Sigmoid colon (tissue), 3 donors: ENCODE results near the gene KRTAP5-2.

Source experiments
- POLR2A ChIP-seq, 2 donors: fragments of 450-650 bp; IDR thresholded peaks; one replicate each; pipeline ENCODE4 v1.6.1; 2016; ENCODE audit warnings: antibody characterized with exemption in 2 of 2, mild to moderate bottlenecking in 2 of 2, moderate library complexity in 2 of 2
- TF ChIP-seq, protein P1 (sequence below), 4 experiments: fragments of 450-650 bp in 3 of 4; fragments of 200-600 bp in 1 of 4; IDR thresholded peaks; one replicate each; pipeline ENCODE4 v1.5.1; 2016 to 2019; ENCODE audit warnings: antibody characterized with exemption in 4 of 4, mild to moderate bottlenecking in 3 of 4, moderate library complexity in 2 of 4

DNA sequence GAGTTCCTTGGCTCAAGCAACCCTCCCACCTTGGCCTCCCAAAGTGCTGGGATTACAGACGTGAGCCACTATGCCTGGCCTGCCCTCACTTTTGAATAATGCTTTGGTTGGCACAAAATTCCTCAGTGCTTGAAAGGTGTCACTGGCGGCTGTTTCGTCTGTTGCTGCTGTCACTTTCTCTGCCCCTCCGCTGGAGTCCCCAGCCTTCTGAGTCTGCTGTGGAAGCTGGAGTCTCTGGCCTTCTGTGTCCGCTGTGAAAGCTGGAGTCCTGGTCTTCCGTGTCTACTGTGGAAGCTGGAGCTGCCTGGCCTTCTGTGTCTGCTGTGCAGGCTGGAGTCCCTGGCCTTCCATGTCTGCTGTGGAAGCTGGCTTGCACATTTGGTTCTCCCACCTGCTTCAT is 8.1 kb downstream of the KRTAP5-2 start:
- no peak for TF ChIP-seq POLR2A (IDR thresholded peaks at IDR 0.05)
- TF ChIP-seq, protein P1, sequence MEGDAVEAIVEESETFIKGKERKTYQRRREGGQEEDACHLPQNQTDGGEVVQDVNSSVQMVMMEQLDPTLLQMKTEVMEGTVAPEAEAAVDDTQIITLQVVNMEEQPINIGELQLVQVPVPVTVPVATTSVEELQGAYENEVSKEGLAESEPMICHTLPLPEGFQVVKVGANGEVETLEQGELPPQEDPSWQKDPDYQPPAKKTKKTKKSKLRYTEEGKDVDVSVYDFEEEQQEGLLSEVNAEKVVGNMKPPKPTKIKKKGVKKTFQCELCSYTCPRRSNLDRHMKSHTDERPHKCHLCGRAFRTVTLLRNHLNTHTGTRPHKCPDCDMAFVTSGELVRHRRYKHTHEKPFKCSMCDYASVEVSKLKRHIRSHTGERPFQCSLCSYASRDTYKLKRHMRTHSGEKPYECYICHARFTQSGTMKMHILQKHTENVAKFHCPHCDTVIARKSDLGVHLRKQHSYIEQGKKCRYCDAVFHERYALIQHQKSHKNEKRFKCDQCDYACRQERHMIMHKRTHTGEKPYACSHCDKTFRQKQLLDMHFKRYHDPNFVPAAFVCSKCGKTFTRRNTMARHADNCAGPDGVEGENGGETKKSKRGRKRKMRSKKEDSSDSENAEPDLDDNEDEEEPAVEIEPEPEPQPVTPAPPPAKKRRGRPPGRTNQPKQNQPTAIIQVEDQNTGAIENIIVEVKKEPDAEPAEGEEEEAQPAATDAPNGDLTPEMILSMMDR (IDR thresholded peaks at IDR 0.05), result no peak
